HepG2 (cell line): ENCODE data around the gene SLC35B4. TPM values are rescaled to one million over a fixed set of nuclear protein-coding genes. Genes with fewer than 3 reads are reported as not detected.

Source experiments
- ASH2L ChIP-seq: fragments of 300-600, 200-600 bp; sonication (generic); IDR thresholded peaks from 2 replicates; pipeline ENCODE4 v1.7.0; 2017; ENCODE audit warnings: low read depth, mild to moderate bottlenecking, moderate library complexity, mixed read lengths, low read length; ENCODE audit not compliant: insufficient read length
- ATF3 ChIP-seq: sonication (generic); formaldehyde crosslinking; IDR thresholded peaks from 2 replicates; pipeline ENCODE4 v1.4.0; 2020; ENCODE audit warnings: missing genetic modification reagents
- DDIT3 ChIP-seq: sonication (generic); formaldehyde crosslinking; IDR thresholded peaks from 2 replicates; pipeline ENCODE4 v1.4.0; 2020; ENCODE audit warnings: mild to moderate bottlenecking, missing genetic modification reagents
- NFRKB ChIP-seq: fragments of 450-650 bp; IDR thresholded peaks from 2 replicates; pipeline ENCODE4 v1.6.1; 2017
- NR0B2 ChIP-seq: sonication (generic); formaldehyde crosslinking; IDR thresholded peaks from 2 replicates; pipeline ENCODE4 v1.4.0; 2020; ENCODE audit warnings: mild to moderate bottlenecking, missing genetic modification reagents
- SIX1 ChIP-seq: sonication (generic); formaldehyde crosslinking; IDR thresholded peaks from 2 replicates; pipeline ENCODE4 v1.4.0; 2020; ENCODE audit warnings: missing genetic modification reagents, borderline replicate concordance
- SYNCRIP ChIP-seq: fragments of 200-400 bp; formaldehyde crosslinking; IDR thresholded peaks from 2 replicates; pipeline ENCODE4 v1.6.1; 2018; ENCODE audit warnings: mild to moderate bottlenecking, low read depth, low read length; ENCODE audit not compliant: insufficient read depth
- TP53 ChIP-seq: sonication (generic); formaldehyde crosslinking; conservative IDR thresholded peaks from 2 replicates; pipeline ENCODE4 v1.4.0; 2020; ENCODE audit warnings: missing genetic modification reagents
- TRIM22 ChIP-seq: fragments of 450-650 bp; IDR thresholded peaks from 2 replicates; pipeline ENCODE4 v1.6.1; 2017
- ZNF326 ChIP-seq: sonication (generic); formaldehyde crosslinking; IDR thresholded peaks from 2 replicates; pipeline ENCODE4 v1.4.0; 2020; ENCODE audit warnings: missing genetic modification reagents, borderline replicate concordance
- ZNF335 ChIP-seq: sonication (generic); formaldehyde crosslinking; IDR thresholded peaks from 2 replicates; pipeline ENCODE4 v1.4.0; 2020; ENCODE audit warnings: missing genetic modification reagents
- ZNF609 ChIP-seq: sonication (generic); formaldehyde crosslinking; IDR thresholded peaks from 2 replicates; pipeline ENCODE4 v1.4.0; 2020; ENCODE audit warnings: mild to moderate bottlenecking, missing genetic modification reagents, borderline replicate concordance
- ZSCAN5A ChIP-seq: sonication (generic); formaldehyde crosslinking; IDR thresholded peaks from 2 replicates; pipeline ENCODE4 v1.8.0; 2022; ENCODE audit warnings: mild to moderate bottlenecking, missing genetic modification reagents, borderline replicate concordance
- polyA plus RNA-seq, 8 experiments: library from polyadenylated mRNA; depleted of rRNA in 3 of 8; stranded (reverse) in 7 of 8; unstranded in 1 of 8; fragments of >200 nt; fragmentation: Illumina TruSeq in 4 of 8; extraction: Trizol in 4 of 8; gene quantifications; 2 replicates each; pipeline versions ENCODE4 v1.2.1 to v1.2.3, GENCODE V29; 2011 to 2016; ENCODE audit warnings: low read depth in 4 of 8, missing spikeins in 1 of 8, mixed read lengths in 1 of 8; ENCODE audit not compliant: insufficient read depth in 1 of 8
- total RNA-seq, 5 experiments: library from RNA; depleted of rRNA; stranded (reverse); fragments of >200 nt; fragmentation: Illumina TruSeq; extraction: Trizol; gene quantifications; 2 replicates each; pipeline ENCODE4 v1.2.3, GENCODE V29; 2016; ENCODE audit warnings: low read depth in 1 of 5
- TF ChIP-seq, protein P1 (sequence below): sonication (generic); formaldehyde crosslinking; IDR thresholded peaks from 2 replicates; pipeline ENCODE4 v1.4.0; 2020; ENCODE audit warnings: low read depth, mild to moderate bottlenecking, missing genetic modification reagents
- TF ChIP-seq, protein P2 (sequence below): sonication (generic); formaldehyde crosslinking; IDR thresholded peaks from 2 replicates; pipeline ENCODE4 v1.5.1; 2020; ENCODE audit warnings: missing genetic modification reagents, mild to moderate bottlenecking, borderline replicate concordance
- TF ChIP-seq, protein P3 (sequence below): IDR thresholded peaks from 2 replicates; pipeline ENCODE4 v1.6.1; 2016; ENCODE audit warnings: low read depth

The SLC35B4 gene
- total and polyA plus RNA-seq, 2 of the 13 experiments (the other 11 are each of a cell fraction or from before 2014, with no cell fraction given), result 17.1 to 17.8 TPM

DNA sequence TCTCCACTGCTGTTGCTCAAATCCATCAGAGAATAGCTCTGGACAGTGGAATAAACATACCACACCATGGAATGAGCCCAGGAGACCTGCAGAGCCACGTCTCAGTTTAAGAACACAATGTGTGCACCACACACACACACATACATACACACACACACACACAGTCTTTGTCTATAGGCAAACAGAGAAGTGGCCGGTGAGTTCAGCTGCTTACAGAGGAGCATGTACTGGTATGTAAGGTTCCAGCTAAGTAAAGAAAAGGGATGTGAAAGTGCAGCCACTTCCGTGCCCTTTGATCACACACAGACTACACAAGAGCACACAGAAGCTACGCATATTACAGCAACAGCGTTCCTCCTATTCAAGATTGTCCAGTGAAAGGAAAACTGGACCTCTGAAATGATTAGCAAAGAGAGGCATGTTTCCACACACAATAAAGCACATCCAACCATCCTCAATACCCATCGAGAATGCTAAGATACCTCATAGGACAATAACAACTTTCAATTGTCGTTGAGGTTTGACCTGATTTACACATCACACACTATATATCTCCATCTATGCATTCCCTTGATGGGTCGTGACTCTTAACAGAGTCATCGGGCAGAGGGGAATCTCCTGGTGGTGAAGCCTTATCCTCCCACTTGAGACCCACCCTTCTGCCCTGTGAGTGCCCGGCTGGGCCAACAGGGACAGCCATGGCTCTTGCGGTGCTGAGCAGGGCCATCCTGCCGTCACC is 23.6 kb downstream of the SLC35B4 start (continued):
- TF ChIP-seq ZNF609 (CRISPR knock-in tag) (peak; percentile 54; the same call in 1 of the 2 replicates), SYNCRIP (no peak), ZNF335 (no peak), TP53 (CRISPR knock-in tag) (no peak), TRIM22 (no peak), NR0B2 (CRISPR knock-in tag) (no peak), DDIT3 (CRISPR knock-in tag) (no peak), ZSCAN5A (no peak), ZNF326 (CRISPR knock-in tag) (no peak), NFRKB (no peak), ASH2L (peak; percentile 66), ATF3 (CRISPR knock-in tag) (no peak), SIX1 (CRISPR knock-in tag) (no peak)
- TF ChIP-seq, protein P1, sequence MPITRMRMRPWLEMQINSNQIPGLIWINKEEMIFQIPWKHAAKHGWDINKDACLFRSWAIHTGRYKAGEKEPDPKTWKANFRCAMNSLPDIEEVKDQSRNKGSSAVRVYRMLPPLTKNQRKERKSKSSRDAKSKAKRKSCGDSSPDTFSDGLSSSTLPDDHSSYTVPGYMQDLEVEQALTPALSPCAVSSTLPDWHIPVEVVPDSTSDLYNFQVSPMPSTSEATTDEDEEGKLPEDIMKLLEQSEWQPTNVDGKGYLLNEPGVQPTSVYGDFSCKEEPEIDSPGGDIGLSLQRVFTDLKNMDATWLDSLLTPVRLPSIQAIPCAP (CRISPR knock-in tag), result no peak
- TF ChIP-seq, protein P2, sequence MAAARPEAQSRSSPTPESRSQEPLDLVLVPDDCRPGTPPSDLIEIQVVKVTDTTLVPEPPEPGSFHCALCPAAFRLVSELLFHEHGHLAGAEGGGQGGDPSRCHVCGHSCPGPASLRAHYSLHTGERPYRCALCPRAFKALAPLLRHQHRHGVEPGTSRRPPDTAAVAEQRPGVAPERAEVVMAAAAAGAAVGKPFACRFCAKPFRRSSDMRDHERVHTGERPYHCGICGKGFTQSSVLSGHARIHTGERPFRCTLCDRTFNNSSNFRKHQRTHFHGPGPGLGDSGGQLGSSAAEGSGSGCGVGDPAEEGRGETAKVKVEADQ (CRISPR knock-in tag), result no peak
- TF ChIP-seq, protein P3, sequence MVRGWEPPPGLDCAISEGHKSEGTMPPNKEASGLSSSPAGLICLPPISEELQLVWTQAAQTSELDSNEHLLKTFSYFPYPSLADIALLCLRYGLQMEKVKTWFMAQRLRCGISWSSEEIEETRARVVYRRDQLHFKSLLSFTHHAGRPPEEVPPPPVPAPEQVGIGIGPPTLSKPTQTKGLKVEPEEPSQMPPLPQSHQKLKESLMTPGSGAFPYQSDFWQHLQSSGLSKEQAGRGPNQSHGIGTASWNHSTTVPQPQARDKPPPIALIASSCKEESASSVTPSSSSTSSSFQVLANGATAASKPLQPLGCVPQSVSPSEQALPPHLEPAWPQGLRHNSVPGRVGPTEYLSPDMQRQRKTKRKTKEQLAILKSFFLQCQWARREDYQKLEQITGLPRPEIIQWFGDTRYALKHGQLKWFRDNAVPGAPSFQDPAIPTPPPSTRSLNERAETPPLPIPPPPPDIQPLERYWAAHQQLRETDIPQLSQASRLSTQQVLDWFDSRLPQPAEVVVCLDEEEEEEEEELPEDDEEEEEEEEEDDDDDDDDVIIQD (CRISPR knock-in tag), result no peak
